Spleen (tissue), 11 donors: ENCODE results near the gene ZGPAT. TPM values are rescaled to one million over a fixed set of nuclear protein-coding genes. Genes with fewer than 3 reads are reported as not detected.
A peak's percentile ranks its signal among the peaks of the same experiment; 100 is the strongest.
"Not testable (repeated sequence)": the region's sequence is repeated elsewhere in the genome, so short reads cannot be mapped to it uniquely, and the experiment has no call there.

Experiments used
- DNase-seq: peaks from one replicate; pipeline ENCODE4 v3.0.0-alpha.2; 2020
- H3K27ac ChIP-seq, 8 donors: fragments of 200-600 bp; sonication (generic) in 7 of 8; 1 replicate in 4 of 8; 2 replicates in 4 of 8; pipeline versions ENCODE4 v1.5.0 to v1.8.0; 2016 to 2021; ENCODE audit warnings: inconsistent platforms in 4 of 8, mild to moderate bottlenecking in 4 of 8, moderate library complexity in 1 of 8
- H3K27me3 ChIP-seq, 7 donors: fragments of 200-600 bp; sonication (generic) in 6 of 7; replicated peaks in 1 of 7; 1 replicate in 4 of 7; 2 replicates in 3 of 7; pipeline versions ENCODE4 v1.5.0 to v1.8.0; 2016 to 2021; ENCODE audit warnings: inconsistent platforms in 3 of 7, mild to moderate bottlenecking in 1 of 7
- H3K36me3 ChIP-seq, 6 donors: fragments of 200-600 bp; sonication (generic) in 5 of 6; 1 replicate in 4 of 6; 2 replicates in 2 of 6; pipeline versions ENCODE4 v1.5.0 to v1.8.0; 2016 to 2021; ENCODE audit warnings: inconsistent platforms in 2 of 6
- H3K4me1 ChIP-seq, 6 donors: fragments of 200-600 bp; sonication (generic) in 5 of 6; 1 replicate in 3 of 6; 2 replicates in 3 of 6; pipeline versions ENCODE4 v1.5.0 to v1.8.0; 2016 to 2021; ENCODE audit warnings: inconsistent platforms in 3 of 6
- H3K4me3 ChIP-seq, 8 donors: fragments of 200-600 bp; sonication (generic) in 7 of 8; 1 replicate in 4 of 8; 2 replicates in 4 of 8; pipeline versions ENCODE4 v1.5.0 to v1.8.0; 2016 to 2021; ENCODE audit warnings: inconsistent platforms in 4 of 8, mild to moderate bottlenecking in 4 of 8, moderate library complexity in 2 of 8
- H3K9me3 ChIP-seq, 8 donors: fragments of 200-600 bp; sonication (generic) in 7 of 8; 1 replicate in 4 of 8; 2 replicates in 4 of 8; pipeline versions ENCODE4 v1.5.0 to v1.8.0; 2016 to 2021; ENCODE audit warnings: inconsistent platforms in 4 of 8
- CTCF ChIP-seq, 11 experiments: fragments of 200-600 bp in 7 of 11; fragments of 450-650 bp in 4 of 11; sonication (generic) in 4 of 11; IDR thresholded peaks in 8 of 11; conservative IDR thresholded peaks in 3 of 11; 1 replicate in 7 of 11; 2 replicates in 4 of 11; pipeline versions ENCODE4 v1.4.0 to v1.8.0; 2016 to 2021; ENCODE audit warnings: antibody characterized with exemption in 11 of 11, inconsistent platforms in 4 of 11, mild to moderate bottlenecking in 1 of 11
- POLR2A ChIP-seq, 3 donors: fragments of 450-650 bp; IDR thresholded peaks; one replicate each; pipeline ENCODE4 v1.5.1; 2017; ENCODE audit warnings: antibody characterized with exemption in 3 of 3, mild to moderate bottlenecking in 1 of 3
- POLR2AphosphoS5 ChIP-seq, 3 donors: sonication (generic); formaldehyde crosslinking; IDR thresholded peaks; one replicate each; pipeline ENCODE4 v1.5.1; 2017; ENCODE audit warnings: antibody characterized with exemption in 3 of 3
- WGBS, 5 donors: extraction: QIAGEN DNeasy Blood & Tissue Kit in 3 of 5; methylation state at CpG; one replicate each; pipeline versions ENCODE4 v1.1.5 to v1.1.7; 2013 to 2018; 5-methylcytosine and 5-hydroxymethylcytosine counted together
- intact Hi-C: fragments of 100-400 bp; cut with DNase I; formaldehyde crosslinking; loops from one replicate; pipeline ENCODE4 v1.15.0; 2023; ENCODE audit warnings: low total_unique reads
- polyA plus RNA-seq, 3 donors: library from polyadenylated mRNA; stranded (reverse); fragments of 200-250 nt; gene quantifications; one replicate each; pipeline ENCODE4 v1.2.1, GENCODE V29; 2013
- total RNA-seq, 7 donors: library from RNA; depleted of rRNA in 3 of 7; stranded (reverse); fragments of >200 nt in 3 of 7; fragmentation: NEBNext Ultra II Directional in 4 of 7; extraction: Animal tissue kit (Norgen Biotek cat#: 25700) in 4 of 7; gene quantifications; one replicate each; pipeline versions ENCODE4 v1.1.0 to v1.2.1, GENCODE V29; 2016 to 2021
- donor health status: healthy with polysubstance abuse.
- donor health status: DM: no; HTN: no; CAD: no; lungs with moderate emphysema.
- donor health status: DM: no; HTN: no; CAD: no.
- donor health status: Bipolar disorder and iron deficiency.
- donor health status: healthy.
- donor health status: DM: no; HTN: no; CAD: no.
- donor health status: DM: yes; HTN: yes; CAD: no.

The ZGPAT gene
- total and polyA plus RNA-seq, 10 donors: 23.6 to 72.8 (median 38.2) TPM

- H3K27ac ChIP-seq: no peak overlapping the region
- TF ChIP-seq POLR2A (IDR thresholded peaks at IDR 0.05) (no peak), CTCF (IDR thresholded peaks at IDR 0.05 in 8 of 11, conservative IDR thresholded peaks at IDR 0.05 in 3 of 11) (no peak), POLR2AphosphoS5 (IDR thresholded peaks at IDR 0.05) (no peak)
- H3K4me1 ChIP-seq: peaks cover 2 to 44% (median 25%) of the 10 kb centered on the region in 6 donors
- H3K36me3 ChIP-seq: peaks cover 2 to 99% (median 72%) of the 10 kb centered on the region in 6 donors
- no peak for DNase-seq
- 95 to 98% (median 97%) methylated on average over 5 of the region's 5 CpGs for WGBS, 5 donors
- H3K9me3 ChIP-seq: peaks cover 3 to 40% (median 31%) of the 10 kb centered on the region in 8 donors
- H3K27me3 ChIP-seq: no peaks in the 10 kb centered on the region
- H3K4me3 ChIP-seq: no peak overlapping the region
- intact Hi-C loops: no loop called here
Measured at GRCh38 chr20:63714858-63715257, 7.0 kb downstream of the ZGPAT start.

GRCh38 chr20:63718996-63719395 is 11.2 kb downstream of the ZGPAT start:
- intact Hi-C loops: no loop called here

GRCh38 chr20:63722967-63723622 is 15.3 kb downstream of the ZGPAT start:
- 73 to 85% (median 82%) methylated on average over 2 of the region's 2 CpGs for WGBS, 5 donors
- H3K27me3 ChIP-seq, intact Hi-C loops, H3K27ac ChIP-seq, H3K4me3 ChIP-seq, DNase-seq: not testable (repeated sequence)
- Histone ChIP-seq H3K4me1 (peaks cover 0 to 21% (median 9%) of the 10 kb centered on the region in 6 donors), H3K36me3 (peaks cover 2 to 87% (median 42%) of the 10 kb centered on the region in 6 donors), H3K9me3 (peaks cover 0 to 38% (median 34%) of the 10 kb centered on the region in 8 donors)

More at GRCh38 chr20:63718996-63719395, 11.2 kb downstream of the ZGPAT start:
- Histone ChIP-seq H3K27ac (no peak overlapping the region), H3K4me3 (no peak overlapping the region), H3K36me3 (peaks cover 2 to 95% (median 51%) of the 10 kb centered on the region in 6 donors), H3K27me3 (no peaks in the 10 kb centered on the region), H3K4me1 (peaks cover 0 to 8% (median 0%) of the 10 kb centered on the region in 6 donors), H3K9me3 (peaks cover 3 to 38% (median 31%) of the 10 kb centered on the region in 8 donors)
- 94 to 100% (median 98%) methylated on average over 2 of the region's 2 CpGs for WGBS, 5 donors
- no peak for TF ChIP-seq POLR2AphosphoS5 (IDR thresholded peaks at IDR 0.05)
- TF ChIP-seq POLR2A (IDR thresholded peaks at IDR 0.05): no peak
- TF ChIP-seq CTCF (IDR thresholded peaks at IDR 0.05 in 8 of 11, conservative IDR thresholded peaks at IDR 0.05 in 3 of 11): no peak
- DNase-seq: no peak

- peaks cover 0 to 65% (median 32%) of the 10 kb centered on the region in 6 donors for H3K36me3 ChIP-seq
- H3K27me3 ChIP-seq, intact Hi-C loops, DNase-seq: not testable (repeated sequence)
- peaks cover 0 to 12% (median 11%) of the 10 kb centered on the region in 8 donors for H3K9me3 ChIP-seq
- H3K4me3 ChIP-seq: peak overlapping the region in 1 of 8 donors; percentile 19
- 69 to 72% (median 71%) methylated on average over 18 of the region's 18 CpGs for WGBS, 5 donors
- H3K4me1 ChIP-seq: peaks cover 12 to 63% (median 46%) of the 10 kb centered on the region in 6 donors
- H3K27ac ChIP-seq: peak overlapping the region; percentile 58 to 83 (median 67)
Measured at GRCh38 chr20:63730189-63730733, 22.4 kb downstream of the ZGPAT start.

- Histone ChIP-seq H3K9me3 (peaks cover 0 to under 1% (median 0%) of the 10 kb centered on the region in 8 donors), H3K27me3 (no peaks in the 10 kb centered on the region), H3K4me1 (peaks cover 19 to 75% (median 57%) of the 10 kb centered on the region in 6 donors), H3K27ac (peak overlapping the region in 2 of 8 donors; percentile 54 to 83), H3K4me3 (no peak overlapping the region), H3K36me3 (peaks cover 0 to 65% (median 33%) of the 10 kb centered on the region in 6 donors)
- TF ChIP-seq POLR2AphosphoS5 (IDR thresholded peaks at IDR 0.05) (no peak), POLR2A (IDR thresholded peaks at IDR 0.05) (no peak), CTCF (IDR thresholded peaks at IDR 0.05 in 8 of 11, conservative IDR thresholded peaks at IDR 0.05 in 3 of 11) (no peak)
- DNase-seq: no peak
- WGBS, 5 donors: 56 to 90% (median 73%) methylated on average over 4 to 5 of the region's 5 CpGs
- intact Hi-C loops: no loop called here
Measured at GRCh38 chr20:63731410-63731809, 23.6 kb downstream of the ZGPAT start.
